ENCODE results near the gene AUTS2. TPM values are rescaled to one million over a fixed set of nuclear protein-coding genes. Genes with fewer than 3 reads are reported as not detected.

AUTS2 gene
- total and polyA plus RNA-seq, 10 of the 15 experiments (the other 5 are each of a cell fraction or from before 2014, with no cell fraction given), result 6.4 to 55.6 (median 21.6) TPM

DNA sequence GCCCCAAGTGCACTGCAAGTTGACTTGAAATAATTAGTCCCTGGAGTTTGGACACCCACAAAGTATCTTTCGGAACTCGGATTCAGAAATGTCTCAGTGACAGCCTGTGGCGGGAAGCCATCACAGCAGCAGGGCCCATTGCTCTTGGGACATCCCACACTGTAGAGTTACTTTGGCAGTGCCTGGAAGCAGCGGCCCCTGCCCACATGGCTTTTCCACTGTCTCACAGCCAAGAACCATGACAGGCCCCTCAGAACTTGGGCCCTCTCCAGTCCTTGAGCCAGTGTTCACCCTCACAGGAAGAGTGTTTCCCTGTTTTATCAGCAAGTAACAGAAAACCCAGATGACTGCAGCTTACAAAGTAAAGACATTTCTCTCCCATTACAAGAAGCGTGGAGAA is 1056.7 kb downstream of the AUTS2 start:
- ATAC-seq, result no peak

More for the DNA sequence above, 1056.7 kb downstream of the AUTS2 start:
- BruUV-seq (replicated peaks), result no TSS peak
- Histone ChIP-seq H3K27ac (ENCODE audit: control insufficient read depth, insufficient read depth) (no peak overlapping the region), H3K27me3 (replicated peaks in 1 of 2; ENCODE audit: control insufficient read depth in 2 of 2, insufficient read depth in 2 of 2, low read length in 1 of 2) (no peaks in the 10 kb centered on the region), H3K4me3 (no peak overlapping the region), H4K20me1 (ENCODE audit: control insufficient read depth, insufficient read depth) (no peaks in the 10 kb centered on the region), H3K4me1 (ENCODE audit: control insufficient read depth, insufficient read depth, low read length) (no peaks in the 10 kb centered on the region), H3K4me2 (ENCODE audit: control insufficient read depth, insufficient read depth) (no peak overlapping the region), H3K36me3 (ENCODE audit: control insufficient read depth in 2 of 2, insufficient read depth in 2 of 2, low read length in 1 of 2) (peaks cover 0 to 5% of the 10 kb centered on the region in 2 experiments; a peak in 2 of 4 replicates), H2AFZ (ENCODE audit: control insufficient read depth, low read depth, low read length) (no peak overlapping the region), H3K79me2 (ENCODE audit: control insufficient read depth, insufficient read depth, low read length) (no peaks in the 10 kb centered on the region), H3K9me3 (replicated peaks; ENCODE audit: control insufficient read depth, insufficient read depth, low read length) (no peaks in the 10 kb centered on the region), H3K9ac (ENCODE audit: control insufficient read depth, insufficient read depth, low read length) (no peak overlapping the region)
- intact Hi-C loops (cut with micrococcal nuclease; ENCODE audit: unreplicated experiment) (no loop called here), in situ Hi-C loops (cut with MboI) (no loop called here)
- DNase-seq (ENCODE audit: low read depth, low spot score) (no peak), FAIRE-seq (no peak)
- SMC1A ChIA-PET (ENCODE audit: uncharacterized antibody, unreplicated experiment), result no interaction called here
- RAD21 ChIA-PET (ENCODE audit: unreplicated experiment), result no interaction called here
- TF ChIP-seq KDM1A (IDR thresholded peaks at IDR 0.05; ENCODE audit: borderline replicate concordance), result no peak
- TF ChIP-seq BCL3 (IDR thresholded peaks at IDR 0.05; ENCODE audit: borderline replicate concordance, insufficient read depth, low read depth, low read length, poor library complexity, severe bottlenecking), result no peak
- no peak for TF ChIP-seq ZNF24 (IDR thresholded peaks at IDR 0.05)
- TF ChIP-seq DPF2 (IDR thresholded peaks at IDR 0.05), result no peak
- no peak for TF ChIP-seq LARP7 (IDR thresholded peaks at IDR 0.05)
- TF ChIP-seq ZNF274 (IDR thresholded peaks at IDR 0.05; ENCODE audit: insufficient read depth, insufficient read length), result no peak
- TF ChIP-seq CHD1 (IDR thresholded peaks at IDR 0.05; ENCODE audit: low read depth, low read length), result no peak
- TF ChIP-seq, protein P1, sequence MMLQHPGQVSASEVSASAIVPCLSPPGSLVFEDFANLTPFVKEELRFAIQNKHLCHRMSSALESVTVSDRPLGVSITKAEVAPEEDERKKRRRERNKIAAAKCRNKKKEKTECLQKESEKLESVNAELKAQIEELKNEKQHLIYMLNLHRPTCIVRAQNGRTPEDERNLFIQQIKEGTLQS (IDR thresholded peaks at IDR 0.05; ENCODE audit: borderline replicate concordance, extremely low read depth, low read depth, low read length), result no peak
- TF ChIP-seq RCOR1 (conservative IDR thresholded peaks at IDR 0.05; ENCODE audit: low read depth, low read length), result no peak
- TF ChIP-seq WRNIP1 (IDR thresholded peaks at IDR 0.05; ENCODE audit: borderline replicate concordance, low read depth, low read length), result no peak
- no peak for TF ChIP-seq PAX5 (IDR thresholded peaks at IDR 0.05; ENCODE audit: borderline replicate concordance, low read depth, low read length)
- no peak for TF ChIP-seq RBBP5 (conservative IDR thresholded peaks at IDR 0.05)
- TF ChIP-seq ZSCAN29 (IDR thresholded peaks at IDR 0.05), result no peak
- no peak for TF ChIP-seq MEF2A (IDR thresholded peaks at IDR 0.05; ENCODE audit: insufficient read depth, low read depth, low read length)
- 62% methylated on average over 5 of the region's 5 CpGs for WGBS (ENCODE audit: insufficient coverage, insufficient replicate concordance, low lambda C conversion rate, missing lambda C conversion rate)
- CTCF ChIA-PET, result no interaction called here
- POLR2A ChIA-PET, result no interaction called here

All from GM12878 (cell line).